Measurements from ENCODE around the gene SF3B2. TPM values are rescaled to one million over a fixed set of nuclear protein-coding genes. Genes with fewer than 3 reads are reported as not detected.
"Not testable (repeated sequence)": the region's sequence is repeated elsewhere in the genome, so short reads cannot be mapped to it uniquely, and the experiment has no call there.

SF3B2 gene
- total and polyA plus RNA-seq, 2 experiments from 2014 or later = 120 to 155 TPM

DNA sequence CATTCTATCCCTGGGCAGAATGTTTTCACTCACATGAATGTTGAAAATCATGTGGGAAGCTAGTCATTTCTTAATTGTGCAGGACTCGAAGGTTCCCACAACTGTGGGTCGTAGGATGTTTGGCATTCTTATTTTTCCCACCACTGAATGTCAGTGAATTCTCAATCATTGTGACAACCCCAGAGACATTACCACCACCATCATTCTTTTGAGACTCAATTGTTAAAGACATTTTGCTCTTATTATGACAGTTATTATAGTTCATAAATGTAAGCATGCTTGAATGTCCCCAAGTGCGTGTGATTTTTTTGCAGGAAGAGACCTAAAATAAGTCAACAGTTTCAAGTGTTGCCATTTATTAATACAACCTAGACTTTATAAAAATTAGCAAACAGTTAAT lies 36.9 kb downstream of the SF3B2 start:
- no peak overlapping the region for H3K27ac ChIP-seq
- no peak overlapping the region for H3K4me2 ChIP-seq
- no peaks in the 10 kb centered on the region for H3K9me2 ChIP-seq (replicated peaks; ENCODE audit: insufficient read depth)
- no peak overlapping the region for H2AFZ ChIP-seq
- 94% methylated on average over 3 of the region's 3 CpGs for WGBS (ENCODE audit: low lambda C conversion rate, missing lambda C conversion rate)
- H3K9me3 ChIP-seq (ENCODE audit: low read depth) = no peaks in the 10 kb centered on the region
- H3K36me3 ChIP-seq (replicated peaks; ENCODE audit: insufficient read depth, low read depth) = no peaks in the 10 kb centered on the region
- H4K20me1 ChIP-seq (ENCODE audit: insufficient read depth, poor library complexity, severe bottlenecking) = peaks cover 3% of the 10 kb centered on the region
- H3K4me1 ChIP-seq (ENCODE audit: insufficient read depth) = peaks cover under 1% of the 10 kb centered on the region
- H3K27me3 ChIP-seq = no peaks in the 10 kb centered on the region
- peaks cover 70% of the 10 kb centered on the region for H3K79me2 ChIP-seq
- H3K4me3 ChIP-seq = no peak overlapping the region
- DNase-seq (ENCODE audit: low spot score) = no peak
- TF ChIP-seq EZH2phosphoT487 (IDR thresholded peaks at IDR 0.05; ENCODE audit: low read depth, severe bottlenecking, unreplicated experiment) = no peak
- no peak for TF ChIP-seq EZH2 (IDR thresholded peaks at IDR 0.05; ENCODE audit: borderline replicate concordance)
- TF ChIP-seq, protein P1, sequence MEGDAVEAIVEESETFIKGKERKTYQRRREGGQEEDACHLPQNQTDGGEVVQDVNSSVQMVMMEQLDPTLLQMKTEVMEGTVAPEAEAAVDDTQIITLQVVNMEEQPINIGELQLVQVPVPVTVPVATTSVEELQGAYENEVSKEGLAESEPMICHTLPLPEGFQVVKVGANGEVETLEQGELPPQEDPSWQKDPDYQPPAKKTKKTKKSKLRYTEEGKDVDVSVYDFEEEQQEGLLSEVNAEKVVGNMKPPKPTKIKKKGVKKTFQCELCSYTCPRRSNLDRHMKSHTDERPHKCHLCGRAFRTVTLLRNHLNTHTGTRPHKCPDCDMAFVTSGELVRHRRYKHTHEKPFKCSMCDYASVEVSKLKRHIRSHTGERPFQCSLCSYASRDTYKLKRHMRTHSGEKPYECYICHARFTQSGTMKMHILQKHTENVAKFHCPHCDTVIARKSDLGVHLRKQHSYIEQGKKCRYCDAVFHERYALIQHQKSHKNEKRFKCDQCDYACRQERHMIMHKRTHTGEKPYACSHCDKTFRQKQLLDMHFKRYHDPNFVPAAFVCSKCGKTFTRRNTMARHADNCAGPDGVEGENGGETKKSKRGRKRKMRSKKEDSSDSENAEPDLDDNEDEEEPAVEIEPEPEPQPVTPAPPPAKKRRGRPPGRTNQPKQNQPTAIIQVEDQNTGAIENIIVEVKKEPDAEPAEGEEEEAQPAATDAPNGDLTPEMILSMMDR (IDR thresholded peaks at IDR 0.05; ENCODE audit: poor library complexity) = no peak

DNA sequence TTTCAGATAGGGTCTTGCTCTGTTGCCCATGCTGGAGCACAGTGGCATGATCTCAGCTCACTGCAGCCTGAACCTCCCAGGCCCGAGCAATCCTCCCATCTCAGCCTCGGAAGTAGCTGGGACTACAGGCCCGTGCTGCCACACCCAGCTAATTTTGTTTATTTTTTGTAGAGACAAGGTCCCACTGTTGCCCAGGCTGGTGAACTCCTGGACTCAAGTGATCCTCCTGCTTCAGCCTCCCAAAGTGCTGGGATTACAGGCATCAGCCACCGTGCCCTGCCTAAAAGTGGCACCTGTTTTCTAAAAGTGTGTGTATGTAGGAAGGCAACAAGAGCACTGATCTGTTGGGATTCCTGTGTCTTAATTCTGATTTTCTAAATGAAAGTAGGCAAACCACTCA lies 38.1 kb downstream of the SF3B2 start:
- H3K4me2 ChIP-seq = no peak overlapping the region
- no peak overlapping the region for H3K4me3 ChIP-seq
- peaks cover 3% of the 10 kb centered on the region for H4K20me1 ChIP-seq (ENCODE audit: insufficient read depth, poor library complexity, severe bottlenecking)
- no peak overlapping the region for H2AFZ ChIP-seq
- 84% methylated on average over 4 of the region's 4 CpGs for WGBS (ENCODE audit: low lambda C conversion rate, missing lambda C conversion rate)
- H3K9me3 ChIP-seq (ENCODE audit: low read depth) = no peaks in the 10 kb centered on the region
- no peaks in the 10 kb centered on the region for H3K4me1 ChIP-seq (ENCODE audit: insufficient read depth)
- H3K27me3 ChIP-seq = no peaks in the 10 kb centered on the region
- DNase-seq (ENCODE audit: low spot score) = no peak
- TF ChIP-seq, protein P1 (IDR thresholded peaks at IDR 0.05; ENCODE audit: poor library complexity) = no peak
- TF ChIP-seq EZH2phosphoT487 (IDR thresholded peaks at IDR 0.05; ENCODE audit: low read depth, severe bottlenecking, unreplicated experiment) = no peak
- no peak for TF ChIP-seq EZH2 (IDR thresholded peaks at IDR 0.05; ENCODE audit: borderline replicate concordance)
- peaks cover 58% of the 10 kb centered on the region for H3K79me2 ChIP-seq
- H3K9me2 ChIP-seq (replicated peaks; ENCODE audit: insufficient read depth) = no peaks in the 10 kb centered on the region
- no peak overlapping the region for H3K27ac ChIP-seq
- H3K36me3 ChIP-seq (replicated peaks; ENCODE audit: insufficient read depth, low read depth) = no peaks in the 10 kb centered on the region

DNA sequence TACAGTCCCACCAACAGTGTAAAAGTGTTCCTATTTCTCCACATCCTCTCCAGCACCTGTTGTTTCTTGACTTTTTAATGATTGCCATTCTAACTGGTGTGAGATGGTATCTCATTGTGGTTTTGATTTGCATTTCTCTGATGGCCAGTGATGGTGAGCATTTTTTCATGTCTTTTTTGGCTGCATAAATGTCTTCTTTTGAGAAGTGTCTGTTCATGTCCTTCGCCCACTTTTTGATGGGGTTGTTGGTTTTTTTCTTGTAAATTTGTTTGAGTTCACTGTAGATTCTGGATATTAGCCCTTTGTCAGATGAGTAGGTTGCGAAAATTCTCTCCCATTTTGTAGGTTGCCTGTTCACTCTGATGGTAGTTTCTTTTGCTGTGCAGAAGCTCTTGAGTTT lies 40.0 kb downstream of the SF3B2 start:
- not testable (repeated sequence) for H3K9me3 ChIP-seq (ENCODE audit: low read depth); DNase-seq (ENCODE audit: low spot score); H3K9me2 ChIP-seq (replicated peaks; ENCODE audit: insufficient read depth); H3K36me3 ChIP-seq (replicated peaks; ENCODE audit: insufficient read depth, low read depth); H3K4me1 ChIP-seq (ENCODE audit: insufficient read depth); H3K27me3 ChIP-seq; H3K4me2 ChIP-seq; H4K20me1 ChIP-seq (ENCODE audit: insufficient read depth, poor library complexity, severe bottlenecking); H3K4me3 ChIP-seq; H3K27ac ChIP-seq; H2AFZ ChIP-seq
- peaks cover 58% of the 10 kb centered on the region for H3K79me2 ChIP-seq
- 100% methylated on average over 2 of the region's 2 CpGs for WGBS (ENCODE audit: low lambda C conversion rate, missing lambda C conversion rate)

DNA sequence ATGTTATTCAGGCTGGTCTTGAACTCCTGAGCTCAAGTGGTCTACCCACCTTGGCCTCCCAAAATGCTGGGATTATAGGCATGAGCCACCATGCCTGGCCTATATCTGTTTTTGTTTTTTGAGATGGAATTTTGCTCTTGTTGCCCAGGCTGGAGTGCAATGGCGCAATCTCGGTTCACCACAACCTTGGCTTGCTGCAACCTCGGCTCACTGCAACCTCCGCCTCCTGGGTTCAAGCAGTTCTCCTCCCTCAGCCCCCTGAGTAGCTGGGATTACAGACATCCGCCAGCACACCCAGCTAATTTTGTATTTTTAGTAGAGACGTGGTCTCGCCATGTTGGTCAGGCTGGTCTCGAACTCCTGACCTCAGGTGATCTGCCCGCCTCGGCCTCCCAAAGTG lies 47.6 kb downstream of the SF3B2 start:
- not testable (repeated sequence) for DNase-seq (ENCODE audit: low spot score); H3K27me3 ChIP-seq; H3K4me2 ChIP-seq; H2AFZ ChIP-seq; H3K9me2 ChIP-seq (replicated peaks; ENCODE audit: insufficient read depth); H4K20me1 ChIP-seq (ENCODE audit: insufficient read depth, poor library complexity, severe bottlenecking); H3K36me3 ChIP-seq (replicated peaks; ENCODE audit: insufficient read depth, low read depth); H3K4me1 ChIP-seq (ENCODE audit: insufficient read depth); H3K27ac ChIP-seq; H3K4me3 ChIP-seq; H3K9me3 ChIP-seq (ENCODE audit: low read depth)
- peaks cover 86% of the 10 kb centered on the region for H3K79me2 ChIP-seq
- WGBS (ENCODE audit: low lambda C conversion rate, missing lambda C conversion rate) = 98% methylated on average over 10 of the region's 10 CpGs
